ENCODE measurements around the gene ASAH2B. TPM values are rescaled to one million over a fixed set of nuclear protein-coding genes. Genes with fewer than 3 reads are reported as not detected.
"Not testable (repeated sequence)": the region's sequence is repeated elsewhere in the genome, so short reads cannot be mapped to it uniquely, and the experiment has no call there.

The ASAH2B gene
- total and polyA plus RNA-seq, 2 of the 4 experiments (the other 2 are of a cell fraction): 3.7 to 5.0 TPM

- POLR2A ChIA-PET (ENCODE audit: unreplicated experiment); H3K4ac ChIP-seq (ENCODE audit: low read depth, low read length); CTCF ChIA-PET; BruUV-seq (replicated peaks); in situ Hi-C loops (cut with MboI; ENCODE audit: low sequenced_read_pairs); H4K91ac ChIP-seq (ENCODE audit: insufficient read depth, low read depth, low read length); H3K14ac ChIP-seq (replicated peaks; ENCODE audit: low read depth, low read length); H2AFZ ChIP-seq (replicated peaks; ENCODE audit: low read length, poor library complexity); H3K36me3 ChIP-seq (ENCODE audit: control insufficient read depth, insufficient read depth, low read length); H4K20me1 ChIP-seq (ENCODE audit: insufficient read depth, low read length); ATAC-seq (ENCODE audit: low read depth); H3K56ac ChIP-seq (ENCODE audit: extremely low read depth, insufficient read depth, low read length); H2BK20ac ChIP-seq (ENCODE audit: low read depth, low read length); H2AK5ac ChIP-seq (ENCODE audit: low read depth, low read length); H3K4me1 ChIP-seq (ENCODE audit: control insufficient read depth, insufficient read depth, low read length); H4K5ac ChIP-seq (ENCODE audit: low read depth, low read length); dilution Hi-C loops (cut with HindIII; ENCODE audit: low sequenced_read_pairs, unreplicated experiment); H3K18ac ChIP-seq (ENCODE audit: low read depth, low read length); H2BK15ac ChIP-seq (ENCODE audit: low read depth, low read length); H3K27me3 ChIP-seq (ENCODE audit: control insufficient read depth, insufficient read depth, low read length); H2BK5ac ChIP-seq (ENCODE audit: low read depth, low read length, poor library complexity, severe bottlenecking); H4K8ac ChIP-seq (ENCODE audit: low read depth in 2 of 2, low read length in 2 of 2); H3K9me1 ChIP-seq (ENCODE audit: insufficient read depth, low read length); H3K9ac ChIP-seq (ENCODE audit: low read depth, low read length); H3K23ac ChIP-seq (ENCODE audit: low read depth, low read length); DNase-seq; H3K79me1 ChIP-seq (ENCODE audit: low read depth in 1 of 2, low read length in 2 of 2); H3K9me3 ChIP-seq (ENCODE audit: control insufficient read depth, insufficient read depth, low read length); H3K27ac ChIP-seq (ENCODE audit: insufficient read depth, low read length); H2AK9ac ChIP-seq (replicated peaks; ENCODE audit: low read depth, low read length, poor library complexity); H3K4me3 ChIP-seq (ENCODE audit: insufficient read depth, low read depth, low read length); H3K4me2 ChIP-seq (ENCODE audit: low read depth, low read length); H2BK120ac ChIP-seq (ENCODE audit: low read depth, low read length); intact Hi-C loops (cut with micrococcal nuclease): not testable (repeated sequence)
- WGBS, 2 experiments (ENCODE audit: extremely low coverage in 2 of 2, insufficient read length in 1 of 2): no CpG with 5 or more reads among the region's 1 CpG
Measured at GRCh38 chr10:50706006-50706405, 33.7 kb upstream of the ASAH2B start.

GRCh38 chr10:50710241-50710640 is 29.5 kb upstream of the ASAH2B start:
- in situ Hi-C loops (cut with MboI; ENCODE audit: low sequenced_read_pairs); H2BK120ac ChIP-seq (ENCODE audit: low read depth, low read length); H3K14ac ChIP-seq (replicated peaks; ENCODE audit: low read depth, low read length); H3K79me1 ChIP-seq (ENCODE audit: low read depth in 1 of 2, low read length in 2 of 2); H2BK15ac ChIP-seq (ENCODE audit: low read depth, low read length); H2AK5ac ChIP-seq (ENCODE audit: low read depth, low read length); H3K27me3 ChIP-seq (ENCODE audit: control insufficient read depth, insufficient read depth, low read length); H3K4me2 ChIP-seq (ENCODE audit: low read depth, low read length); DNase-seq; H3K9me3 ChIP-seq (ENCODE audit: control insufficient read depth, insufficient read depth, low read length); H2BK20ac ChIP-seq (ENCODE audit: low read depth, low read length); H3K27ac ChIP-seq (ENCODE audit: insufficient read depth, low read length); intact Hi-C loops (cut with micrococcal nuclease); H3K36me3 ChIP-seq (ENCODE audit: control insufficient read depth, insufficient read depth, low read length); H4K5ac ChIP-seq (ENCODE audit: low read depth, low read length); ATAC-seq (ENCODE audit: low read depth); H4K8ac ChIP-seq (ENCODE audit: low read depth in 2 of 2, low read length in 2 of 2); H3K4ac ChIP-seq (ENCODE audit: low read depth, low read length); H3K4me1 ChIP-seq (ENCODE audit: control insufficient read depth, insufficient read depth, low read length); H3K56ac ChIP-seq (ENCODE audit: extremely low read depth, insufficient read depth, low read length); POLR2A ChIA-PET (ENCODE audit: unreplicated experiment); H3K18ac ChIP-seq (ENCODE audit: low read depth, low read length); H2AFZ ChIP-seq (replicated peaks; ENCODE audit: low read length, poor library complexity); H3K4me3 ChIP-seq (ENCODE audit: insufficient read depth, low read depth, low read length); H2BK5ac ChIP-seq (ENCODE audit: low read depth, low read length, poor library complexity, severe bottlenecking); dilution Hi-C loops (cut with HindIII; ENCODE audit: low sequenced_read_pairs, unreplicated experiment); H4K91ac ChIP-seq (ENCODE audit: insufficient read depth, low read depth, low read length); H2AK9ac ChIP-seq (replicated peaks; ENCODE audit: low read depth, low read length, poor library complexity); H3K9me1 ChIP-seq (ENCODE audit: insufficient read depth, low read length); H3K23ac ChIP-seq (ENCODE audit: low read depth, low read length); H4K20me1 ChIP-seq (ENCODE audit: insufficient read depth, low read length); CTCF ChIA-PET; H3K9ac ChIP-seq (ENCODE audit: low read depth, low read length); BruUV-seq (replicated peaks): not testable (repeated sequence)
- WGBS, 2 experiments (ENCODE audit: extremely low coverage in 2 of 2, insufficient read length in 1 of 2): no CpG with 5 or more reads among the region's 13 CpGs

Measured in IMR-90 (cell line).